Head of caudate nucleus (tissue), 42 donors: Measurements from ENCODE around the gene CD40.
A peak's percentile ranks its signal among the peaks of the same experiment; 100 is the strongest.

Experiments
- DNase-seq, 42 donors: peaks; one replicate each; pipeline versions ENCODE4 v3.0.0 to v3.0.0-alpha.2; 2020 to 2021; ENCODE audit warnings: mixed read lengths in 7 of 42
- intact Hi-C: fragments of 100-400 bp; cut with DNase I; formaldehyde crosslinking; loops from one replicate; pipeline ENCODE4 v1.15.0; 2022

CD40 gene

DNA sequence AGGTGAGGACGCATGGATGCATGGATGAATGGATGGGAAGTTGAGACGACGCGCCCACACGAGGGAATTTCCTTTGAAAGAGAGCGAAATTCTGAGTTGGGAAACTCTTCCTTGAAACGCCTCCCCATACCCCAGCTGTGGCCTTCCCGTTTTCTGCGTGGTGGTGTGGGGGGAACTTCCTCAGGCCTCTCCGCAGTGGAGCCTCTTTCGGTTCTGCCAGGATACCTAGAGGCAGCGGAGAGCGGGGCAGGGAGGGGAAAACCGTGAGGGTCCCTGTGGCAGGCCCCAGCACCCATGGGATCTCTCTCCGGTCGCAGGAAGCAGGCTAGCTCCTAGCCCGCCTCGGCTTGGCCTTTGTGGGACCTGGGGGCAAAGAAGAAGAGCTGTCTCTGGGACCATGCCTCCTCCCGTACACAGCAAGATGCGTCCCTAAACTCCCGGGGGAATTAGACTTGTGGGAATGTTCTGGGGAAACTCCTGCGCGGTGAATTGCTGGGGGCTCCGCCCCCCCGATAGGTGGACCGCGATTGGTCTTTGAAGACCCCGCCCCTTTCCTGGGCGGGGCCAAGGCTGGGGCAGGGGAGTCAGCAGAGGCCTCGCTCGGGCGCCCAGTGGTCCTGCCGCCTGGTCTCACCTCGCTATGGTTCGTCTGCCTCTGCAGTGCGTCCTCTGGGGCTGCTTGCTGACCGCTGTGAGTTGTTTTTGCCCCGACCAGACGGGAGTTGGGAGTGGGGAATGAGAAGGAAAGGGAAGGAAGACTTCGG, at the start of gene CD40:
TSS of gene CD40 (plus strand) at position 611 of the 764 bp plus-strand sequence. CDS start at position 641, 30 bp downstream.
- intact Hi-C loops = no loop called here
- DNase-seq = peak; percentile 41 to 83 (median 70)

DNA sequence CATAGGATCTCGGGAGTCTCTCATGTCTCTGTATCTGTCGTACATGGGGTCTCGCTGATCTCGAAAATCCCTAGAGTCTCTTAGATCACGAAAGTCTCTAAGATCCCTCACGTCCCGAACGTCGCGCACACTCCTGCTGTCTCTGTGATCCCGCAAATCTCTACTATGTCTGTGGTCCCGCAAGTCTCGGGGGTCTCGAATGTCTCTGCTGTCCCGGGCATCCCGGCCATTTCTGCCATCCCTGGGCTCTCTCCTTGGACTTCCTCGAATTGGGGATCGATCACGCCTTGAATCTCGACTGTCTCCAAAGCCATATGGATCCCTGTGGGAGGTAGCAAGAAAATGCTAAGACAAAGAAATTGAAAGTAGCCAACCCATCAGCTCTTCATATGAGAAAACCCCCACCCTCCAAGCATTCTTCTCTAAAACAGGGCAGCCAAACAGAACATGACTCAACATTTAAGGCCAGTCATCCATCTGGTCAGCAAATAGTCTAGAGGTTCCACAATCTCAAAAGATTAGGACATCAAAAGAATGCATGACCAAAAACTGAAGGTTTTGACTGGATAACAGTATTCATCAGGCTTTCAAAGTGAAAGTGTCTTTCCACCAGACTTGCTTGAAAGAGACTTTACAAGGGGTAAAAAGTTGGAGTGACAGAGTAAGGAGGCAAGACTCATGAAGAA, 47.8 kb upstream of the CD40 start:
- DNase-seq = no peak
- intact Hi-C loops = no loop called here

DNA sequence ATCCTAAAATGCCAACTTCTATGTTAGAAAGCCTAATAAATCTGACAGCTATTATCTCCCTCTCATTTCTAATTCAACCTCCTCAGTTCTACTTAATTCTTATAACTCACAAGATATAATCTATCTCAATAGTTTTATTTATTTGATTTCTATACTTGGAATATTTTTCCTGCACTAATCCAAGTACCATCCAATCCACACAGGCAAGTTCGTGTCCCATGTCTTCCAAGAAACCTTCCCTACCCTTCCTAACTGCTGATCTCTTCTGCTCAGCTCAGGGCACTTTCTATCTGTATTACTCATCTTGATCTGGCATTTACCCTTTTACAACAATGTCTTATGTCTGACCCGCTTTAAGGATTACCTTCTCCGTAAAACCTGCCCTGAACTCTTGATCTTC, 46.5 kb upstream of the CD40 start:
- no peak for DNase-seq
- intact Hi-C loops = no loop called here

DNA sequence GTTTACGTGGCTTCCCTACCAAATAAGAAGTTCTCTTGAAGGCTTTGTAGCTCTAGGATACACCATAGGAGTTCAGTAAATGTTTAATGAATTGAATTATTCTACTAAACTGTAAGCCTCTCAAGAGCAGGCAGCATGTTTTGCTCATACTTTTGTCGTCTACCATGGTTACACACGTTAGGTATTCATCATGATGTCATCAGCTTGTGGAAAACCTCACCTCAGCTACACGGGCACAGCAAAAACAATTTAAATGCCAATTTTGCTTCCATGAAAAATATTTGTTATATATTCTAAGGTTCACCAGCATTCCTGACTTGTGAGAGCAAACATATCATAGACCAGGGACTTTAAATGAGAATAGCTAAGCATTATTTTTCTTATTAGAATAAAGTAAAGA, 45.1 kb upstream of the CD40 start:
- intact Hi-C loops = no loop called here
- no peak for DNase-seq

DNA sequence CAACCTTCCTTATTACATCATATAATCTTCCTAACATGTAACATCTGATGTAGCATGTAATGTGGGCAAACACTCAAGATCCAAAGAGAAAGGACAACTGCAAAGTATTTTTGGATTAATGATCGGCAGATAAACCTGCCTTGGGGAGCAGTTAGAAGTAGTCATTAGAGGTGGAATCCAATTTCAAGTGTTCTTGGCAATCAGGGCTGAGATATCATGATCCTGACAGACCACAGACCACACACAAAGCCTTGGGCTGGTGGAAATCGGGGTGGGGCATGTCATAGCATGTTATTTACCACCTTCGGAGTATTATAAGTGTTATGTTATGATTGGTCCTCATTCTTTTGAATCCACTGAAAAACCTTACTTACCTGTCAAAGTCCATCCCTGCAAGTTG, 44.7 kb upstream of the CD40 start:
- no peak for DNase-seq
- intact Hi-C loops = no loop called here

DNA sequence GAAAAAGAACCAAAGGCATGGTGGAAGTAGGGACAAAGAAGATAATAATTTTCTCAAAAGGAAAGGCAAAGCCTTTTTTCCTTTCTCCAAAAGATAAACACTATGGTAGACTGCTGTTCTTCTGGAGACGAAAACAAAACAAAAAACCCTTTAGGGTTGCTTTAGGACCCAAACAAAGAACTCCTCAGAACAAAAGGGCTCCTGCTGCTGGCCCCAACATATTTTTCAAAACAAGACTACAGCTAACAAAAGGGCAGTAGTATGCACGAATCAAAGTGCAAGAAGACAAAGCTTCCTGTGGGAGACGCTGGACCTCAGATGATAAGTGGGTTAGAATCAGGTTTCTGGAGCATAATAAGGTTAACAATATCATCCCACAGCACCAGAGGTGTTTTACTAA, 44.1 kb upstream of the CD40 start:
- intact Hi-C loops = no loop called here
- peak in 1 of 42 donors; percentile 22 for DNase-seq

DNA sequence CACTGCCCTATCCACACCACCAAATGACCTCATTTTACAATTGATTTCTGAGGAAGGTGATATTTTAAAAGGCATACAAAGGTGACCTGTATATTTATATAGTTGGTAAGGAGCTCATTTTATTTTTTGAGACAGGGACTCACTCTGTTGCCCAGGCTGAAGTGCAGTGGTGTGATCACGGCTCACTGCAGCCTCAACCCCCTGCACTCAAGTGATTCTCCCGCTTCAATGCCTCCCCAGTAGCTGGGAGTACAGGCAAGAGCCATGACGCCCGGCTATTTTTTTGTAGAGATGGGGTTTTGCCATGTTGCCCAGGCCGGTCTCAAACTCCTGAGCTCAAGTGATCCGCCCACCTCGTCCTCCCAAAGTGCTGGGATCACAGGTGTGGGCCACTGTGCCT, 41.3 kb upstream of the CD40 start:
- intact Hi-C loops = no loop called here
- no peak for DNase-seq

DNA sequence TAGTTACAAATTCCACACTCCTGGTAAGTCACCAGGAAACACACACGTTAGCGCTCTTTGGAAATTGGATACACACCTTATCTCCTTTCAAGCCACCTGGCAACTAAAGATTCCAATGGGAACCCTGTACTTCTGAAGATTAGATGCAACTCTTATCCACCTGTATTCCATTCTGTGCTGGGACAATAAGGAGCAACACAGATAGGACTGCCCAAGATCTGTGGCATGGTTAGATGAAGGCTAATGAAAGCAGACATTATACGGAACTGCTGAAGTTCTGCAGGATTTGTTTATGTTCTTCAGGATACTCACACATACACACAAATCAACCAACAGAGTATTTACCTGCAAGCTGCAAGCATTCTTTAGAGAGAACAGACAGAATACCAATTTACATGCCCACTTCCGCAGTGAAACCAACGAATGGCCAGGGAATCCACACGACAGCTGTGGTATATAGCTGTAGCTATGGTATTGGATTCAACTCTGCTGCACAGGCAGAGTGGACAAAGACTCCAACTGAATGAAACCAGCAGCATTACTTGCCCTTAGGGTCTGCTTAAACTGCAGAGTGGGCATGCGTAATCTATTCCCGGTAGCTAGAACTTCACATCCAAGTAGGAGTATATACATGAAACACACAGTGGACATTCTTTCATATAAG, 40.3 kb upstream of the CD40 start:
- intact Hi-C loops = no loop called here
- DNase-seq = no peak

DNA sequence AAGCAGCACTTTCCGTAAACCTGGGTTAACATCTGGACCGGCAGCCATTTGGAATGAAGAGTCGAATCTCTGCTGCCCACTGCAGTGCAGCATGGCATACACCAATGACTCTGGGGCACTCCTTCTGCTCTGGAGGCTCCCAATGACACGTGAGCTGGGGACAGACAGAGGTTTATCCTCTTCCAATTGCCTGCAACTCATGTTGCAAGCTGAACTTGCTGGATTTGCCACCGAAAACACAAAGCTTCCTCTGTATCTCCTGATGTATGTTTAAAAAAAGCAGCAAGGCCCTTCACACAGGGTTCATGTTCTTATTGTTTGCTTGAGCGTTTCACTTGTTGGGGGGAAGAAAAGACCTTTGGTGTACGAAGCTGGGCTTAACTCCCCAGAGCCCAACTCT, 39.2 kb upstream of the CD40 start:
- intact Hi-C loops = no loop called here
- peak in 8 of 42 donors; percentile 27 to 54 (median 42) for DNase-seq

DNA sequence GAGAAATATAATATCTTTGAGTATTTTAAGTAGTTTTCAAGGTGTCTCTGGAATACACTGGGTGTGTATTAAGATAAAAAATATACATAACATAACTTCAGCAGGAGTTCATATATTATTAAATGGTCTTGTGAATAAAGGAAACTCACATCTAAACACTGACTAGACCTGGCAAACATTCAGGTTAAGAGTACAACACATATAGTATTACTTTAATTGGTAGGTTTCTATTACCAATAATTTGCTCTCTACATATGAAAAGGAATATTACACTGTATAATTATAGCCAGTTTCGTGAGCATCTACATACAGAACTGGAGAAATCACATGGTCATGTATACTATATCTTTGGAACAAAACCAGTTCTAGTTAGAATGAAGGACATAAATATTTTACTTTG, 37.0 kb upstream of the CD40 start:
- no peak for DNase-seq
- intact Hi-C loops = no loop called here

DNA sequence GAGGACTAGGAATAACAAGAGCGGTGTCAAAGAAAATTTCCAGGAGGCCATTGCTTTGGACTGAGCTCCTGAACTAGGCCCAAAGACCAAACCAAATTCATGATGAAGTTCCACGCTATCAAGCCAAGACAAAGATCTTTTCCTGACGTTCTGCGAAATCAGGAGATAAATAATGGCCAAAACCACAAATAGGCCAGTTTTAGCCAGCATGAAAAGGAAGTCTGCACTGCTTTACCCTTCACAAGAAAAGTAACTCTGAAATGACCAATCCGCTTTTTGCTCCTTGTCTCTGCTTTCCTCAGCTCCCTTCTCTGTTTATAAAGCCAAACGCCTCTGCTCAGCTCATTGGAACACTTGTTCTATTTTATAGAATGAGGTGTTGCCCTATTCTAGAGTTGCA, 35.0 kb upstream of the CD40 start:
- DNase-seq = peak in 1 of 42 donors; percentile 15
- intact Hi-C loops = no loop called here

DNA sequence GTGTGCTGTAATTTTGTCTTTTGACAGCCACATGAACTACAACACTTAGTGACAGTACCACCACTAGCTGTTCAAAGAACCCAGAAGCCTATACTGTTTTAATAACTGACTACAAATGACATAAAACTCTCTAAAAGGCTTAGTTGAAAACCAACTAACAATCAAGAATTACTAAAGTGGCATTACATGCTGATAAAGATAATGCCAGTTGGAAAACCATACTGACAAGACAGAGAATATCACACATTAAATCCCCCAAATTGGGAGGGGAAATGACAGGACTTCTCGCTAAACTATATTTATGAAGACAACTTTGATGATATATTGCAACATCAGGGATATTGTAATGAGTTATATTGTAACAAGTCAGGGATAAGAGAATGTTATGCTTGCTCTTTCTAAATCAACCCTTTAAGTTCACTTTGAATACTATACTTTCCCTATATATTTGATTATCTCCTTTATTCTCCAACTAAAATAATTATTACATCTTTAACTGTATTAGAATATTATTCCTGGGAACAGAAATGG, 34.5 kb upstream of the CD40 start:
- DNase-seq = no peak
- intact Hi-C loops = no loop called here

DNA sequence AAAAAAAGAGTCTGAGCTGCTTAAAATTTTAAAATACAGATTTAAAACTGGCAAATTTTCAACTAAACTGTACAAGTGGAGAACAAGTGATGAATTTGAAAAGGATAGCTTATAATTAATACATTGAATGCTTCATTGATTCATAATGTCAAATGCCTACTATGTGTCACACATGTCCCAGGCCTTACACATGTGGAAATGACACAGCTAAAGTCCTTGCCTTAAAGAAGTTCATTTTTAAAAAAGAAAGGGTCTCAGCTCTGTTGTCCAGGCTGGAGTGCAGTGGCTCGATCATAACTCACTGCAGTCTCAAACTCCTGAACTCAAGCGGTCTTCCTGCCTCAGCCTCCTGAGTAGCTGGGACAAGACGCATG, 33.3 kb upstream of the CD40 start:
- intact Hi-C loops = loop anchor here (5.0 kb wide), 1 partner anchor 112 kb away; the partner anchor contains the start of gene ZNF335
- no peak for DNase-seq

DNA sequence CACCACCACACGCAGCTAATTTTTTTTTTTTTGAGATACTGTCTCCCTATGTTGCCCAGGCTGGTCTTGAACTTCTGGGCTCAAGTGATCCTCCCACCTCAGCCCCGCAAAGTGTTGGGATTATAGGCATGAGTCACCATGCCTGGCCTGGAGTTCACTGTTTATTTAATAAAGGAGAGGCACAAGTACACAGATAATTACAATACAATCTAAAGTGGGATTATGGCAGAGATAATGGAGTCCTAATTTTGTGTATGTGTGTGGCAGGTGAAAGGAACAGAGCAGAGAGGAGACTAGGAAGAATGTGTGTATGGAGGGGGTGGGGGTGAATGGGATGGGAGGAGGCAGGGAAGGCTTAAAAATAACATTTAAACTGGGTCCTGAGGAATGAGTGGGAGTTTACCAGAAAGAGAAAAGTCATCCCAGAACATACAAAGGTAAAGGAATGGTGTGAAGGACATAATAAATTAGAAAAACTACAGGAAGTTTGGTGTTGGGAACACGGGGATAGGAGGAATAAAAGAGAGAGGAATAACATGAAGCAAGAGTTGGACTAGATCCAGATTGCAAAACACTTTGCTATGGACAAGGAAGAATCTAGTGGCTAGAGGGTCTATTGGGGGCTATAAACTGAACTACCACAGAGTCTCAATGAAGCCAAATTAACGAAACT, 32.8 kb upstream of the CD40 start:
- no peak for DNase-seq
- intact Hi-C loops = loop anchor here (5.0 kb wide), 1 partner anchor 113 kb away; the partner anchor contains the start of gene ZNF335

DNA sequence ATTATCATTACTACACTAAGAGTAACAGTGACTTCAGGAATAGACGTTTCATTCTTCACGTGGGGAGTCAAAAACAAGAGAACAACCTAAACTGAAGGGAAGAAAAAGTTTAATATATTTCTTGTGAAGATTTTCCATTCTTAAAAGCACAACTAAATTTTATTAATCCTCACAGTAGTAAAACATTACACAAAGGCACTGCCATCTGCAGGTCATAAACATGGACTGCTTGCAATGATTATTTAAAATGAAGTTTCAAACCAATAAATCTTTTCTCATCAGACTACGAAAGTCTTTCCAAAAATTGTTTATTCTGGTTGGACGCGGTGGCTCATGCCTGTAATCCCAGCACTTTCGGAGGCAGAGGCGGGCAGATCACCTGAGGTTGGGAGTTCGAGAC, 31.0 kb upstream of the CD40 start:
- intact Hi-C loops = loop anchor here (5.0 kb wide), 1 partner anchor 115 kb away; the partner anchor contains the start of gene ZNF335
- DNase-seq = peak in 3 of 42 donors; percentile 9 to 33 (median 29)

DNA sequence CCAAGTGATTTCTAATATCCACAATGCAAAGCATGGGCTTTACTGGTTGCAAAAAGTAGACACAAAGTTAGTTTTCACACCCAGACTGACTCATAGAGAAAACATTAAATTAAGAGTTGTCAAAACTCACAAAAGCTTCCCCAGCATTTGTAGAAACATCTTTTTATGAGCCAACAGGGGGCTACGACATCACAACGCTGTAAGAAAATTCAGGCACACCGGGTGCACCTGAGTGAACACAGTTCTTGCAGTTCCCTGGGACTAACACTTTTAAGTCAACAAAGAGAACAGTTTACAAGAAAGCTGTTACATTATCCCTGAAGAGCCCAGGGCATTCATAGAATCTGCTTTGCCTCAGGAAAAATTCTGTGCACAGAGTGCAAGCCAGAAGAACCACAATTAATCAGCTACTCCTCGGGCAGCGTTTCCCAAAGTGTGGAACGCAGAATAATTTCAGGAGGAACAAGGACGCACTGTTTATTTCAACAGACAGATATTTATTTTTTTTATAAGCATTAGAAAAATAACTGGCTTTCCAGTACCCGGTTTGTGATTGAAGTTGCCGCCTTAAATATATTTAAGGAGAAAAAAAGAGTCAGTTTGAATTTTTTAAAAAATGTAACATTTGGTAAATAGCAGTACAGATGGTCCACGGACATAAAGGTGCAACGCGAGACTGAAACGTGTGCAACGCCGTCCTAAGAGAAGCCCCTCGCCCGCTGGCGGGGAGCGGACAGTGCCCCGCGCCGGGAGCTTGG, 29.5 kb upstream of the CD40 start:
- intact Hi-C loops = loop anchor here (2.0 to 5.0 kb wide), 2 partner anchors 66 to 116 kb away; partner anchors contain the start of gene ZNF335
- DNase-seq = peak in 2 of 42 donors; percentile 18 to 43

DNA sequence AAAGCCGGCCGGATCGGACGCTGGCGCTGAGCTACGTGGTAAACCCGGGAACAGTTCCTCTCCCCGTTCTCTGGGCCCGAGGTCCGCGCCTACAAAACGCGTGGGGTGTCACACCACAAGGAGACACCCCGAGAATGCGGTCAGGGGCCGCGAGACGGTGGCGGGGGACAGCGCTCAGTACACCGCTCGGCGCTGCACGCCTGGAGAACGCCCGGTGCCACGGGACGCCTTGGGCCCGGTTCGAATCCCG, 29.0 kb upstream of the CD40 start:
- DNase-seq = peak in 6 of 42 donors; percentile 52 to 71 (median 70)
- intact Hi-C loops = loop anchor here (2.0 to 5.0 kb wide), 2 partner anchors 66 to 117 kb away; partner anchors contain the start of gene ZNF335
